Ectodermal cell (in vitro differentiated cells): ENCODE data around the gene TMEM179.

Experiments
- H3K27ac ChIP-seq: 2 replicates; pipeline ENCODE4 v1.7.0; 2013; ENCODE audit warnings: mild to moderate bottlenecking, low read depth, low read length; ENCODE audit not compliant: insufficient read depth, poor library complexity, severe bottlenecking
- H3K27me3 ChIP-seq: 2 replicates; pipeline ENCODE4 v1.7.0; 2013; ENCODE audit warnings: mild to moderate bottlenecking, low read length; ENCODE audit not compliant: insufficient read depth, control insufficient read depth, poor library complexity, severe bottlenecking
- H3K36me3 ChIP-seq: one replicate; pipeline ENCODE4 v1.7.0; 2013; ENCODE audit warnings: low read length; ENCODE audit not compliant: control insufficient read depth, insufficient read depth
- H3K4me1 ChIP-seq: one replicate; pipeline ENCODE4 v1.7.0; 2013; ENCODE audit warnings: low read length; ENCODE audit not compliant: control insufficient read depth, insufficient read depth
- H3K4me3 ChIP-seq: 2 replicates; pipeline ENCODE4 v1.7.0; 2013; ENCODE audit warnings: low read depth, low read length, control low read depth; ENCODE audit not compliant: insufficient read depth
- H3K9me3 ChIP-seq: 2 replicates; pipeline ENCODE4 v1.7.0; 2013; ENCODE audit warnings: mild to moderate bottlenecking, low read length, moderate library complexity; ENCODE audit not compliant: control insufficient read depth
- WGBS, 2 experiments: methylation state at CpG; one replicate each; pipeline ENCODE4 v1.1.7; 2013; ENCODE audit warnings: missing lambda C conversion rate in 2 of 2; 5-methylcytosine and 5-hydroxymethylcytosine counted together

TMEM179 gene

DNA sequence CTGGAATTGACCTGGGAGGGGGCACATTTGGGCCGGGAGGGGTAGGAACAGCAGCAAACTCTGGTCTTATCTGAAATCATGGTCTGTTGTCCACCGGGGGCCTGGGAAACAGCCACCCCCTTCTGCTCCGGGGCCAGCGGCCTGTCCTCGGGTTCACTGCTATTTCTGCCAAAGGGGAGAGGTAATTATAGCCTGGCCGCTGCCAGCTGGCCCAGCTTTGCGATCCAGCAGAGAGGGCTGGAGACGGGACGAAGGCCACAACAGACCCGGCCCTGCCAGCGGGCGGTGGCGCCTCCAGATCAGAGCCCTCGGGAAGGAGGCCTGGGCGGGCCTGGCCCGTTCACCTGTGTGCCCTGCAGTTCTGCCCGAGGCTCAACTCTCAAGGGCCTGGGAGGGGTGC is 25.1 kb downstream of the TMEM179 start, which contains the start of gene C14orf180:
Gene C14orf180 (plus strand): TSS at position 258 of the 400 bp plus-strand sequence. CDS start 6,667 bp downstream, outside the sequence.
- H3K27me3 ChIP-seq, result no peaks in the 10 kb centered on the region
- H3K9me3 ChIP-seq, result no peaks in the 10 kb centered on the region
- WGBS, 2 experiments, result 93 to 94% methylated on average over 17 of the region's 17 CpGs

DNA sequence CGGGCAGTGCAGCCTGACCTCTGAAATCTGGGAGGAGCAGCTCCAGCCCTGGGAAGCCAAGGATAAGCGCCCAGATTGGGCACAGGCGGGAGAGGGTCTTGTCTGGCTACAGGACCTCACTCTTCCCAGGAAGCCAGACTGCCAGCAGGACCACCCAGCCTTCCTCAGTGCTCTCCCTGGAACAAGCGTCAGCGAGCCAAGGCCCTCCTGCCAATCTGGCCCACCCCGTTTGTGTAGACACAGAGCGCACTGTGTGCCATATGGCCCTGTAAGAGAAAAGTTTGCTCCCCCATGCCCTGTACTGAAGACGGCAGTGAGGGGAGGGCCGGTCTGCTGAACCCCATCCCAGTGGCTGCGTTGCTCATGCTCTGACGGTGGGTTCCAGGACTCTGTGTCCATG is 26.3 kb downstream of the TMEM179 start:
- Histone ChIP-seq H3K27me3 (no peaks in the 10 kb centered on the region), H3K4me1 (peaks cover 17% of the 10 kb centered on the region), H3K36me3 (no peaks in the 10 kb centered on the region), H3K27ac (no peak overlapping the region), H3K9me3 (no peaks in the 10 kb centered on the region), H3K4me3 (no peak overlapping the region)
- 92 to 93% methylated on average over 11 of the region's 11 CpGs for WGBS, 2 experiments

More for the DNA sequence above, 25.1 kb downstream of the TMEM179 start, which contains the start of gene C14orf180:
- Histone ChIP-seq H3K4me1 (peaks cover 17% of the 10 kb centered on the region), H3K36me3 (no peaks in the 10 kb centered on the region), H3K4me3 (no peak within 1 kb of the TSS), H3K27ac (no peak within 1 kb of the TSS)

DNA sequence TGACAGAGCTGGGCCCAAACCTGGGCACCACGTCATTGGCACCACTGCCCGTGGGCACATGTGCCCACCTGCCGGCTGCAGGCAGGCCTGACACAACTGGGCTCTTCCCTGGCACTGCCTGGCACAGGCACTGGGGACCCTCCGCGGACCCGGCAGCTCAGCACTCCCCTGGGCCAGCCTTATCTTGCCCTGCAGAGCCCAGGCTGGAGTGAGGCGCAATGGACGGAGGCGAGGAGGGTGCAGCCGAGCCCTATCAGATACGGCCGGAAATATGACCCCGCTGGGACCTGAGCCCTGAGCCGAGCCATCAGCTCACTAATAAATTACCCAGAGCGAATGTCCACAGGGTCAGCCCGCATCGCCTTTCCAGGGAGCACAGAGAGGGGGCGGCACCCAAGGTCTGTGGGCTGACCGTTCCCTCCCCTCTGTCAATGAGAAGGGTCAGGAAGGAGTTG is 26.7 kb downstream of the TMEM179 start:
- no peaks in the 10 kb centered on the region for H3K9me3 ChIP-seq
- 88 to 92% methylated on average over 19 of the region's 19 CpGs for WGBS, 2 experiments
- H3K27me3 ChIP-seq, result no peaks in the 10 kb centered on the region
- peaks cover 14% of the 10 kb centered on the region for H3K4me1 ChIP-seq
- H3K27ac ChIP-seq, result no peak overlapping the region
- H3K4me3 ChIP-seq, result no peak overlapping the region
- H3K36me3 ChIP-seq, result no peaks in the 10 kb centered on the region

DNA sequence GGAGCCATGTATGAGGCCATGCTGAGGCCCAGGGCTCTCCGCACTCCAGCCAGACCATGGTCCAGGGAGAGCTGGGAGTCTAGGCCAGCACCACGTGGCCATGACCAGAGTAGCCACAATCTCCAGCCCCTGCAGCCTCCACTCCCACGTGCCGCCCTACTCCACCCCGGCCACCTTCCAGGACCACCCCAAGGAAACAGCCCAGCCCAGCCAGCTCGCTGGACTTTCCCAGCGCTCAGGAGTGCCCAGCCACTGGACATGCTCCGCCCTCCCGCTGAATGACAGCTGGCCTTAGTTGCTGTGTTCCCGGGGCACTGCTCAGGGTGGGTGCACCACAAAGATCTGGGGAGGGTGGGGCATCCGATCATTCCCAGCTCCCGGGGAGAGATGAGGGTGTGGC is 27.1 kb downstream of the TMEM179 start:
- Histone ChIP-seq H3K9me3 (no peaks in the 10 kb centered on the region), H3K4me1 (peaks cover 9% of the 10 kb centered on the region), H3K36me3 (no peaks in the 10 kb centered on the region), H3K27me3 (no peaks in the 10 kb centered on the region), H3K4me3 (no peak overlapping the region), H3K27ac (no peak overlapping the region)
- WGBS, 2 experiments, result 87 to 89% methylated on average over 12 of the region's 12 CpGs

DNA sequence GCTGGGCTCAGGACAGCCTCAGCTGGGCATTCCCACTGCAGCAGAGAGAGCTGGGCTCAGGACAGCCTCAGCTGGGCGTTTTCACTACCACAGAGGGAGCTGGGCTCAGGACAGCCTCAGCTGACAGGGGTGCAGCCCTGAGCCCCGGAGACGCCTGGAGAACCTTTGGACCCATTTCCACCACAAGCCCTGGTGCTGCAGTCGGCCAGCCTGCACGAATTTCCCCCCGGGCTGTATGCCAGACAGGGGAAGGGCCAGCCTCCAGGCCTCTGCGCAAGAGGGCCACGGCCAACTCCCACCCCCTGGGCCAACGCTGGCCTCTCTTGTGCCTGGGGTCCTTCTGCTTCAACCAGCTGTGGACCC is 27.6 kb downstream of the TMEM179 start:
- 83 to 88% methylated on average over 9 of the region's 9 CpGs for WGBS, 2 experiments
- Histone ChIP-seq H3K9me3 (no peaks in the 10 kb centered on the region), H3K27me3 (no peaks in the 10 kb centered on the region), H3K36me3 (no peaks in the 10 kb centered on the region), H3K27ac (no peak overlapping the region), H3K4me3 (no peak overlapping the region), H3K4me1 (peaks cover 9% of the 10 kb centered on the region)

DNA sequence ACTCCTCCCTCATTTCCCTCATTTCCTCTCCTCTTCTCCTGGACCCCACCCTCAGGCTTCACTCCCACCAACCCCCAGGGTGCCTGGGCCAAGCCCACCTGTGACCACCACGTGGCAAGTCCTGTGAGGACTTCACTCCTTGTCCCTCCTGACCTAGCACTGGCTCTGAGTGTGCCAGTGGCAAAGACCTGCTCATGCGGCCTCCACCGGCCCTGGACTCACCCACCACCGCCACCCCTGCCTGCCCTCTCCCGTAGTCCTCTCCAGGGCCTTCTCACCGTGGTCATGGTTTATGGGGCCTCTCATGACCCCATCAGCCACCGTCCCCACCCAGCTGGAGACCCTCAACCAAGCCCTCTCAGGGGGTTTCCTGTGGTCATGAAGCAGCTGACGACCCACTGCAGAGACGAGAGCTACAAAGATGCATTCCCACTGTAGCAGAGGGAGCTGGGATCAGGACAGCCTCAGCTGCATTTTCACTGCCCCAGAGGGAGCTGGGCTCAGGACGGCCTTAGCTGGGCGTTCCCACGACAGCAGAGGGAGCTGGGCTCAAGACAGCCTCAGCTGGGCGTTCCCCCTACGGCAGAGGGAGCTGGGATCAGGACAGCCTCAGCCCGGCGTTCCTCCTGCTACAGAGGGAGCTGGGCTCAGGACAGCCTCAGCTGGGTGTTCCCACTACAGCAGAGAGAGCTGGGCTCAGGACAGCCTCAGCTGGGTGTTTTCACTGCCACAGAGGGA is 28.2 kb downstream of the TMEM179 start:
- Histone ChIP-seq H3K27me3 (no peaks in the 10 kb centered on the region), H3K4me1 (peaks cover 10% of the 10 kb centered on the region), H3K4me3 (no peak overlapping the region), H3K9me3 (no peaks in the 10 kb centered on the region), H3K27ac (no peak overlapping the region), H3K36me3 (no peaks in the 10 kb centered on the region)
- WGBS, 2 experiments, result 86 to 87% methylated on average over 16 of the region's 16 CpGs

DNA sequence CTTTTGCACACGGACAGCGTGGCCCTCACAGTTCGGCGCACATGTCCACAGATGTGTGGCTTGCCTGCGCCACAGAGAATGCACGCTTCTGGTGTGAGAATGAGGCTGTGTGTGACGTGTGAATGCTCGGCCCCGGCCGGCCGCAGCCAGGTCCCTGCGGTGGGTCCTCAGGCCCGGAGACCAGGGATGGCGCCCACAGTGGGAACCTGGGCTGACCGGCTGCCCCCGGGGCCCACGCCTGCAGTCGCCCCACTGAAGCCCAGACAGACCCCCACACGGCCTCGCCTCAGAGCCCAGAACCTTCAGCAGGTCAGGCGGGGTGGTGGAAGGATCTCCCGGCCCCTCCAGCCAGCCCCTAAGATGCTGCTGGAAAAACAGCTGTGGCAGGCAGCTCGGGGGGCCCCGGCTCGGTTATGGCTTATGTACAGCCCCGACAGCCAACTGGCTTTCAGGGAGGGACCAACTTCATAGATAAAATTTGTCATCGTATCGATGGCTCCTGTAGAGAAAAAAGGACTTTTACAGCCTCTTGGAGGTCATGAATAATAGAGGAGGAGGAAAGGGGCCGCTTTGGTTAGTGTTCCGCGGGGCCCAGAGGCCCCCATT is 29.5 kb downstream of the TMEM179 start:
- no peak overlapping the region for H3K27ac ChIP-seq
- 93 to 94% methylated on average over 31 of the region's 31 CpGs for WGBS, 2 experiments
- H3K9me3 ChIP-seq, result no peaks in the 10 kb centered on the region
- H3K4me1 ChIP-seq, result peaks cover 16% of the 10 kb centered on the region
- no peaks in the 10 kb centered on the region for H3K27me3 ChIP-seq
- no peak overlapping the region for H3K4me3 ChIP-seq
- no peaks in the 10 kb centered on the region for H3K36me3 ChIP-seq

DNA sequence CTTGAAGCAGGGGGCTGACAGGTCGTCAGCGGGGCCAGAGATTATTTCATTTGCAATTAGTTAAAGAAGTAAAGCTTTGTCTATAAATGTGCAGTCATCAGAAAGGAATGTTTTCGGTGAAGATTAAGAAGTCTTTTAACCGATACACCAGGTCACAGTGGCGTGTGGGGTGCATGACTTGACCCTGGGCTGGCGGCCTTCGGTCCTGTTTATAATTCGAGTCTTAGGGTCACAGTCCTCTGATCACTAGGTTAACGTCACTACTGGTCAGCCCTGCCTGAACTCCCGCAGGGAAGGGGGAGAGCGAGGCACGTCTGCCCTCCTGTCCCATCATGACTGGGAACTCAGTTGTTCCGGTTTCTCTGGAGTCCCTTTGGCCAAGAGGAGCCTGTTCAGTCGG is 30.0 kb downstream of the TMEM179 start:
- no peak overlapping the region for H3K27ac ChIP-seq
- H3K36me3 ChIP-seq, result no peaks in the 10 kb centered on the region
- no peaks in the 10 kb centered on the region for H3K9me3 ChIP-seq
- no peak overlapping the region for H3K4me3 ChIP-seq
- peaks cover 16% of the 10 kb centered on the region for H3K4me1 ChIP-seq
- no peaks in the 10 kb centered on the region for H3K27me3 ChIP-seq
- 89% methylated on average over 14 of the region's 14 CpGs for WGBS, 2 experiments

DNA sequence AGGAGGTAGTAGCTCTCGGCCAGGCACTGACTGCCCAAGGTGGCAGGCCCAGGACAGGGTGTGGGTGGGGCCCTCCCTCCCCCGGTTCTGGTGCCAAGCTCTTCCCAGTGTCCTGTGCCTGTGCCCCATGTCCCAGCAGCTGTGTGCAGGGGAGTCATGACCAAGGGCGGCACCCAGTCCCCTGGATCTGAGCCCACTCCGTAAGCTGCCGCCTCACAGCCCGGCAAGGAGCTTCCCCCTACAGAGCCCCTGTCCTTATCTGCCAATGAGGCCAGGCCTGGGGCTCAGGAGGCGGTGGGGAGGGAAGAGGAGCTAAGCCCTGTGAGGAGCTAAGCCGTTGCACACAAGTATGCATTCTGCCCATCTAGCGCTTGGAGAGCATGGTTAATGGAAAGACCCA is 30.6 kb downstream of the TMEM179 start:
- no peaks in the 10 kb centered on the region for H3K27me3 ChIP-seq
- H3K36me3 ChIP-seq, result no peaks in the 10 kb centered on the region
- WGBS, 2 experiments, result 83 to 85% methylated on average over 9 of the region's 9 CpGs
- no peak overlapping the region for H3K27ac ChIP-seq
- H3K4me1 ChIP-seq, result peaks cover 16% of the 10 kb centered on the region
- no peak overlapping the region for H3K4me3 ChIP-seq
- no peaks in the 10 kb centered on the region for H3K9me3 ChIP-seq

DNA sequence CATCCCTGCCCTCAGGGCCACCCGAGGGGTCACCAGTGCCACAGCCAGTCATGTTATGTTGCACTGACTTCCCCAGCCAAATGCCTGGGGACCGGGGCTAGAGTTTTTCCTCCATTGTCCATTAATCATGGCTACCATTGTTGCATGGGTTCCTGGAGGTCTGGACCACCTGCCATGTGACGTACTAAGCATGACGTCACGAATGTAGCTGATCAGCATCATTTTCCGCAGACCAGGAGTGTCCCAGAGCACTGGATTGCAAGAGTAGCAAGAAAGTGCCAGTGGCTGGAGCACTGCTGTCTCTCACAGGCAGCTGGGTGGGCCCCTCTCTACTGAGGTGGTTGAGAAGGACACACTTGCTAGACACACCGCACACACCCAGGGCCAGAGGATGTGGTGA is 31.9 kb downstream of the TMEM179 start:
- Histone ChIP-seq H3K9me3 (no peaks in the 10 kb centered on the region), H3K36me3 (no peaks in the 10 kb centered on the region), H3K27ac (no peak overlapping the region), H3K4me1 (peaks cover 13% of the 10 kb centered on the region), H3K27me3 (no peaks in the 10 kb centered on the region), H3K4me3 (no peak overlapping the region)
- WGBS, 2 experiments, result 94% methylated on average over 7 of the region's 7 CpGs
